HG03139 (cell line): ENCODE results near the gene RGS3.

Source experiments
- ATAC-seq: cut with Tn5 transposase; IDR thresholded peaks from one replicate; pipeline ENCODE4 v1.9.1; 2021; ENCODE audit not compliant: unreplicated experiment

Gene RGS3

DNA sequence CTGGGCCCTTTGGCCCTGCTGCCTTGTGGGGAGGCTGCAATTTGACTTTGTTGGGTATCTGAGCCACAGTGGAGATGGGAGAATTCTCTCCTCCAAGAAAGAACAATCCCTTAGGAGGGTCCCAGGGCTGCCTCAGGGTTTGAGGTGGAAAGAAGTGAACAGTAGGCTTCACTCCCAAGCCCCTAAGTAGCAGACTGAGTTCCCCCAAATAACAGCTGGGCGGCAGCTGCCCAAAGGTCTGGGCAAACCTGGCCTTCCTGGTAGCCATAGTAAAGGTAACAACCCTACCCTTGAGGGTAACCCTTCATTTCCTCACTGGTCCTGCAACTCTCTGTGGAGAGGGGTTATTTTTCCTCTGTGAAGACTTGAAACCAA is 746 bp downstream of the RGS3 start:
- ATAC-seq: no peak

DNA sequence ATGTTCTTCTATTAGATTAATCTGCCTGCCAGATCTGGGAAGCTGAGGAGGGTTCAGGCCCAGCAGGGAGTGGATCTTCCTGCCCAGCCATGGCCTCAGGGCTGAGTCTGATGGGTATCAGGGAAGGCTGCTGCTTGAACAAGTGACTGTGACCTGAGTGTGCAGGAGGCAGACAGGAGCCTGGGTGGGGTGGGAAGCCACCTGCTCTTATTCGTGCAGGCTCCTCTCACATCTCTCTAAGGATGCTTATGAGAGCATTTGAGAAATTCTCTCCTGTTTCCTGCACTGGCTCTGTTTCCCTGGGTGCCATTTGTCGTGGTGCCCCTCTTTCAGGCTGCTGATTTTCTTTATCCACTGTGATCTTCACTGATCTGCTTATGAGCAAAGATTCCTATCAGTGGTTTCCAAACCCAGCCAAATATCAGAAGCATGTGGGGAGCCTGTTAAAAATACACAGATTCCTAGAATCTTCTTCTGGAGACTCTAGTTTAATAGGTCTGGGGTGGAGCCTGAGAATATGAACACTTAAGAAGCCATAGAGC is 2.1 kb downstream of the RGS3 start:
- no peak for ATAC-seq

DNA sequence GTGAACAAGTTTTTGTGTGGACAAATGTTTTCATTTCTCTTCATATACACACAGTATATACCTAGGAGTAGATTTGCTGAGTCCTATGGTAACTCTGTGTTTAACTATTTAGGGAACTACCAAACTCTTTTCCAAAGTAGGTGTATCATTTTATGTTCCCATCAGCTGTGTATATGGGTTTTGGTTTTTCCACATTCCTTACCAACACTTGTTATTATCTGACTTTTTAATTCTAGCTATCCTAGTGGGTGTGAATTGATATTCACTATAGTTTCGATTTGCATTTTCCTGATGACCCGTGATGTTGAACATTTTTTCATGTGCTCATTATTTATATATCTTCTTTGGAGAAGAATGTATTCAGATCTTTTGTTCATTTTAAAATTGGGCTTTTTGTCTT is 3.7 kb downstream of the RGS3 start:
- no peak for ATAC-seq

DNA sequence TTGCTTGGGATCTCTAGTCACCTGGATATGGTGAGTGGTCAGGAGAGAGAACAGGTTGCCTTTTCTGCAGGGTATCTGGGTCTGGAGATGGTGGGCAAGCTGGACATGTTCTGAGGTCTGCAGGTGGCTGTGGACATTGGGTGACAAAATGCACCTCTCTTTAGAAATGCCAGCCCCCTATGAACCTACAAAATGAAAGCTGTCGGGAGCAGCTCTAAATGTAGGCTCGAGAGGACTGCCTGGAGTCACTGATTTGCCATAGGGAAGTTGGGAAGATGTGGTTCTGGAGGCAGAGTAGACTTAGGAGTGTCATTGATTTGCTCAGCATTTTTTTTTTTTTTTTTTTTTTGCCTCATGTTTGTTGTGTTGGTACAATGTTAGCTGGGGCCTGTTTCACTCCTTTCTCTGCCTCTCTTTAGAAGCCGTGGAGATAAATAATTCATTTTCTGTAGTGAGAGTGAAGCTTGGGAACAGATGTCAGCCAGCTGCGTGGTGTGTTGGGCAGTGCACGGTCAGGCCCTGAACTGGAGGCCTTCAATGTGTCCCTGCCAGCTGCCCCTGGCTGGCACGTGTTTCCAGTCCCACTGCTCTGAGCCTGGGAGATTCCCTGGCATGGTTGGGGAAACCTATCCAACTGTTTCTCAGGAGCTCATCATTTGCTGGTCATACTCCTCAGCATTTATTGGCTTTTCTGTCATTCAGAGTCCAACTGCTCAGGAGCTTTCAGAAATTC is 5.4 kb downstream of the RGS3 start:
- ATAC-seq: no peak

DNA sequence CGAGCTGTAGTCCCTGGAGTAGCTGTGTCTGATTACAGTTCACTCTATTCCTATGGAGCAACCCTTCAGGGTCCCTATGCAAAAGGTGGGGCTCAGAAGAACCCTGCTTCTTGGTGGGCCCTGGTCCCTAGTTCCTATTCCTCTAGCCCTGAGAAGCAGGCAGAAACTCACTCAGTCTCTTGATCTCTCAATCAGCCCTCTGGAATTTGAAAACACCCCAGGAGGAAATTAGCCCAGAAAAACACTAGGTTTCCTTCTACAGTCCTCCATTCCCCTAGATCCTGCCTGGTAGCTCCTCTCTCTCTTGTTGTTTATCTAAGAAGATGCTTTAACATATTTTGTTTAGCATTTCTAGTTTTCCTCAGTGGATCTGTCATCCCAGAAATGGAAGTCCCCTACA is 7.6 kb downstream of the RGS3 start:
- no peak for ATAC-seq

DNA sequence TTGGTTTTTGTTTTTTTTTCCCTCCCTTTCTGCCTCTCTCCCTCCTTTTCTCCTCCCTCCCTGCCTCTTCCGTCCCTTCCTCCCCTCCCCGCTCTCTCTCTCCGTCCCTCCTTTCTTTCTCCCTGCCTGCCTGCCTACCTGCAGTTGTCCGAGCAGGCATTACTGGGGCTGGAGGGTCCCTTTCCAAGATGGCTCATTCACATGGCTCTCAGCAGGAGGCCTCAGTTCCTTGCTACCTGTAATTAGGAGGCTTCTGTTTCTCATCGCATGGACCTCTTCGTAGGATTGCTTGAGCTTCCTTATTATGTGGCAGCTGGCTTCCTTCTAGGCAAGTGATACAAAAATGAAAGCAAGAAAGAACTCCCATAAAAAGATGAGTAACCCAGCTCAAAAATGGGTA is 8.0 kb downstream of the RGS3 start:
- ATAC-seq: no peak

DNA sequence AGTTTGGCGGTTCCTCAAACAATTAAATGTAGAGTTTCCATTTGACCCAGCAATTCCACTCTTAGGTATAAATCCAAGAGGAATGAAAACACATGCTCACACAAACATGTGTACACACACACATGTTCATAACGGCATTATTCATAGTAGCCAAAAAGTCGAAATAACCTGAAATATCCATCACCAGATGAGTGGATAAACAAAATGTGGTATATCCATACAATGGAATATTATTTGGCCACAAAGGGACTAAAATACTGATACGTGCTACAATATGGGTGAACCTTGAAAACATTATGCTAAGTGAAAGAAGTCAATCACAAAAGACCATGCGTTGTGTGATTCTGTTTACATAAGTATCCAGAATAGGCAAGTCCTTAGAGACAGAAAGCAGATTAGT is 8.7 kb downstream of the RGS3 start:
- ATAC-seq: no peak

DNA sequence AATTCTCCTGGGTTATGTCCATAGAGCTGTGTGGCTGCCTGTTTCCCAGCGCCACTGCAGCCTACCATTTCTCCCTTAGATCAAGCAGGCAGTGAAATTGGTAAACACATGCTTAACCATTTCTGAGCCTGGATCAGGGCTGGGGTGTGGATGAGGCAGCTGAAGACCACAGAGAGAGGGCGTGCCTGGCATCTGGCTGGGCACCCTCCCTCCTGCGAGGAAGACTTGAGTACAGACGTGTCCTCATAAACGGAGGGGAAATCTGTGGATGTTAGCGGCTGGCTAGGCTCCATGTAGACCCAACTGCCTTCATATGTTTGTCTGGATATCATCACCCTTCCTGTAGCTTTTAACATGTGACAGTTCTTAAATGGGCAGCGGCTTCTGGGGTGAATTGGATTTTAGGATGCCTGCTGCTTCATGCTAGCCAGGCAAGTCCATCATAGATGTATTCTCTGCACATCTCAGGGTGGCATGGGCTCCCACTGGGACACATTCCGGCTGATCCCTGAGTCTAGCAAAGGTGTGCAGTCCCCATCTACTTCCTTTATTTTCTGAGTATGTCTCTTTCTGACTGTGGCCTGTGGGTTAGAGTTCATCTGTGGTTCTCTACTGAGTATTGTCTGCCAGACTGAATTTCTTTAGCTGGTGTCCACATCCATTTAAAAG is 11.0 kb downstream of the RGS3 start:
- no peak for ATAC-seq

DNA sequence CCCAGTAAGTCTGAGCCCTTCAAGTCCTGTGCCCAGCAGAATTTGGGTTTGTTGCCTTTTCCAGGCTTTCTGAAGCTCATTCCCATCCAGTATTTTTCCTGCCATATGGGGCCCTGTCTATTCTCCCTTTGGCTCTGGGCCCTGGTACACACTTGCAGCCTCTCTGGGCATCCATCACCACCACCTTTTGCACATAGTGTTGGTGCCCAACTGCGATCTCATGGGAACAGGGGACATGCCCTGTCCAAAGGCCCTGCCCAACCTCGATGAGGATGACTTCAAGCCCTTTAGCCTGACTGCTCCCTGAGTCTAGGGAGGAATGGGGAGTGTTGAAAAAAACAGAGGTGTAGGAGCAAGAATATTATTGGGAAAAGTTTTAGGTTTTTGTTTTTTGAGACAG is 11.5 kb downstream of the RGS3 start:
- no peak for ATAC-seq

DNA sequence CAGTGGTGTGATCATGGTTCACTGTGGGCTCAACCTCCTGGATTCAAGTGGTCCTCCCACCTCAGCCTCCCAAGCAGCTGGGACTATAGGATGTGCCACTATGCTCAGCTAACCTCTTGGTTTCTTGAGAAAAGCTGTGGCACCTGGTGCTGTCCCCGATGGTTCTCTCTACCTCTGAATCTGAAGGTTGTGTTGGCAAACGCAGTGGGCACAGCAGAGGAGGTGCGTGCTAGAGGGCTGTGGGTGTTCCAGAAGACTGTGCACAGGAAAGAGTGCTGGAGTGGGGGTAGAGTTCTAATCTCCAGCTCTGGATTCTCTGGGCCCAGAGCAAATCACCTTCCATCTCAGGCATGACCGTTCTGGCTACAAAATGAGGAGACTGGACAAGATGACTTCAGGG is 12.5 kb downstream of the RGS3 start:
- ATAC-seq: no peak

DNA sequence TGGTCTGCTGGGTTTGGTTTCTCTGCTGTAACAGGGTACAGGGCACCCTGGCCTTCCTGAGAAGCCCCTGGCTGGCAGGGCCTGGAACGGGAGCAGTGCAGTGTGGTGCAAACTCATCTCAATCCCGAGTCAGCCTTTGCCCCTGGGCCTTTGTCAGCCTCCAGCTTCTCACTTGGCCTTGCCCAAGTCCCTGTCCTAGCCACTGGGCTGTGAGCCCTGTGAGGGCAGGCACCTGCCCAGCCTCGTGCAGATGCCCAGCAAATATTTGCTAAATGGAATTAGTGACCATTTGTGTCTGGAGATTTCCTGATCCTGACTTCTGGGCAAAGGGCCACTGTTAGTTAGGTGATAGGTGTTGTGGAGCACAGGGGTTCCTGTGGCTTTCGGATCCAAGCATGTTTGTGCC is 13.0 kb downstream of the RGS3 start:
- no peak for ATAC-seq

DNA sequence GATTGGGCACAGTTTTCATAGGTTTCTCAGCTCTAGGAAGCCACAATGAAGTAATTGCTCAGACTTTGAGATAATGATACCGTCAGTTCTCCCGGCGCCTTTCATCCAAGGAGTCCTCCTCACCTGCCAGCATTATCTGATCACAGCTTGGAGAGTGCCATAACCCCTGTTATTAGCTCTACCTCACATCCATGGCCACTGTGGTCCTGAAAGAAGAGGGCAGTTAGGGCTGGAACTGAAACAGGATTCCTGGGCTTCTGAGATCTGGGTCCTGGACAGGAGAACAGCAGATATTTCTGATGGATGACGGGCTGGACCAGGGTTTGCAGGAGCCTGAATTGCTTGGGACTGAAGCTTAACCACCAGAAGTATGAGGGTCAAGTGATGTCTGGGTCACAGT is 13.5 kb downstream of the RGS3 start:
- no peak for ATAC-seq

DNA sequence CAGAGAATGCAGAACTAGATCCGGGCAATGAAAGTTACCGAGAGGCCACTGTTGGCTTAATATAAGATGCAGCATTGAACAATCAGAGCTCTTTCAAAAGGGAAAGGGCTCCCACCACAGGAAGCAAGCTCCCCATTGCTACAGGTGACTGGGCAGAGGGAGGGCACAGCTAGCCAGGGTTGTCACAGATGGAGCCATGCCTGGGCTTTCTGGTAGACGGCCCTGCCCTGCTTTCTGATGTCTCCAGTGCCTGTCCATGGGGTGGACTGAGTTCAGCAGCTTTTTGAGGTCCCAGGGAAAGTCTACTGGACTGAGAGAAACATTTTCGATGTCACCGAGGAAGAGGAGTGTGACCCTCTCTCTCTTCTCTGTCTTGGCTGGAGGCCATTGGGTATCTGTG is 14.1 kb downstream of the RGS3 start:
- ATAC-seq: no peak

DNA sequence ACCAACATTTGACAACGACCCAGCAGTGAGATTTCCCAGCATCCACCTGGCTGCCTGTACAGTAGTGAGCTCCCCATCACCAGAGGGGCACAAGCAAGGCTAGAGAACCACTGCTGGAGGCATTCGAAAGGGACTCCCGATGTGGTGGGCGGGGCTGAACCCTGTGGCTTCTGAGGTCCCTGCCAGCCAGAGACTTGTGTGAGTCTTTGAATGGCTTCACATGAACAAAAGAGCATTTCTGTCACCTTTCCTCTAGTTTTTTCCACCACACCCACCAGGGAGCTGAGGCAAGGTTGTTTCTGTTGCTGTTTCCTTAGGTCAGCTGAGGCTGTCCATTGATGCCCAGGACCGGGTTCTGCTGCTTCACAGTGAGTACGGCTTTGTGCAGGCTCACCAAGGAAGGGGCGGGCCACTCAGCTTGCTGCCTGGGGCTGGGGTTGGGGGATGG is 15.7 kb downstream of the RGS3 start:
- ATAC-seq: no peak

DNA sequence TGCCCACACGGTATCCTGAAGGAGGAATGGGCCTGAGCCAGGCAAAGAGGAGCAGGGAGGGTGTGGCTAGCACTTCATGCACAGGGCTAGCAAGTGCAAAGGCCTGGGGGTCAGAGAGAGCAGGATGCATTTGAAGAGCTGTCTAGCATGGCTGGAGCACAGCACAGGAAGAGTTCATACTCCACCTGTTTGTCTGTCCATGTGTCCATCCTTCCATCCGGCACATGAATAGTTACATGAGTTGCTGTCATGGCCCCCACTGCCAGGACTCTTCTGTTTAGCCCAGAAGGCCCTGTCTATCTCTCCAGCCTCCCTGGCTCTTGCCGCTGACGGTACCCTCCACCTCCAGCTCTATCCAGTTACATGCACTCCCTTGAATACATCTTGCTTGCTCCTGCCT is 17.1 kb downstream of the RGS3 start:
- no peak for ATAC-seq

DNA sequence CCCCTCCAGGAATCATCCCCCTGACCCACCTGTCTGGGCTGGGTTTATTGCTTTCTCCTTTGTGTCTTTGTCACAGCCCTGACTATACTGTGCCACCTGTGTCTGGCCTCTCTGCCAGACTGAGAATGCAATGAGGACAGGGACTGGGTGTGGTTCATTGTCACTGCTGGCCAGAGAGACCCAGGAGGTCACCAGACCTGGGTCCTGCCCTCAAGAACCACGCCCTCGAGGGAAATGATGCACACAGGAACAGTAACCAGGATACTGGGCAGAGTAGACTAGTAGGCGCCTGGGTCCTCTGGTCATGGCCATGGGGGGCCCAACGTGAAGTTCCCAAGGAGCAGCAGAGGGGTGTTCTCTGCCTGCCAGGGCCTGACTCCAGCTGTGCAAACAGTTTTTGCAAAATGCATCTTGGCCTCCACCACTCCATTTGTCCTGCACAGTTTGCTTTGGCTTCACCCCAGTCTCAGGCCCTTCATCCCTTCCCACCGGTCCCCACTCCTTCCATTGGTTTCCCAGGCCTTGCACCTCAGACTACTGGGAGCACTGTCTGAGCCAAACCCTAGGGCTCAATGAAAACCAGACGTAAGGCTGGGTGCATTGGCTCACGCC is 17.8 kb downstream of the RGS3 start:
- ATAC-seq: no peak

DNA sequence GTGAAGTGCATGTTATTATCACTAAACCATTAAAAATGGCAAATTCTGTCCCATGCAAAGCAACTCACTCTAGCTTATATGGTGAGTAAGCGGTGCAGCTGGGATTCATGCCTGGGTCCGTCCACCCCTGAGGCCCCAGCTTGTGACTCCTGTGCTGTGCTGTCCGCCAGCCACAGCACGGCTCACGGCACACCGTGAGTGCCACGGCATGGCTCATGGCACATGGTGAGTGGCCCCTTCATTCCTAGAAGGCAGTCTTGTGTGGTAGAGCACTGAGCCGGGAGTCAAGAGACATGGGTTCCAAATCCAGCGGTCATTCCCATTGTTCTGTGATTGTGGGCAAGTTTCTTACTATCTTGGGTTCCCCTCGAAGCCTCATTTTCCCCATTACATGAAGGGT is 18.8 kb downstream of the RGS3 start:
- ATAC-seq: no peak

DNA sequence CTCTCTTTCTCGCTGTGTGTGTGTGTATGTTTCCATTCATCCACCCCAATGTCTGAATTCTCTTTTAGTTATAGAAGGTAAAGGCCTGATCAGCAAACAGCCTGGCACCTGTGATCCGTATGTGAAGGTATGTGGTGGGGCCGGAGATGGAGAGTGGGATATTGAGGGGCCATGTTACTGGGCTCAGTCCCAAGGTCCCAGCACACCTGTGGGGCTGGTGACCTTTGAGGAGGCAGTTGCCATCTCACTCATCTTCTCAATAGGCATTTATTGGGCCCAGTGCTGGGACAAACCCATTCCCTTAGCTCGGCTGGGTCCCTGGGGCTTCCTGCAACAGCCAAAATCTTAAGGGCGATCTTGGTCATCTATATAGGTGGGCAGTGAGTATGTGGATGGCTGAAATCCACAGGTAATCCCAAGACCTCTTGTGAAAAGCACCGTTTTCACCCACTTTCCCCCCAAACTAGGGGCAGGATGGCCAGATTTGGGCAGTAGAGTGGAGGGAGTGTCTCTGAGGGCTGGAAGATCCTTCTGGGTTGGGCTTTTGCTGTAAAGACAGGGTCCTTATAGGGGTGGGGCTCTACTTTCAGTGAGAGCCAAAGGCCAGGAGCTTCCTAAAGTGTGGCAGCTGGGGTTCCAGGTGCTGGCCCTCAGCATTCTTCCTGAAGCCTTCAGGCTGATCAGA is 19.6 kb downstream of the RGS3 start:
- ATAC-seq: no peak

DNA sequence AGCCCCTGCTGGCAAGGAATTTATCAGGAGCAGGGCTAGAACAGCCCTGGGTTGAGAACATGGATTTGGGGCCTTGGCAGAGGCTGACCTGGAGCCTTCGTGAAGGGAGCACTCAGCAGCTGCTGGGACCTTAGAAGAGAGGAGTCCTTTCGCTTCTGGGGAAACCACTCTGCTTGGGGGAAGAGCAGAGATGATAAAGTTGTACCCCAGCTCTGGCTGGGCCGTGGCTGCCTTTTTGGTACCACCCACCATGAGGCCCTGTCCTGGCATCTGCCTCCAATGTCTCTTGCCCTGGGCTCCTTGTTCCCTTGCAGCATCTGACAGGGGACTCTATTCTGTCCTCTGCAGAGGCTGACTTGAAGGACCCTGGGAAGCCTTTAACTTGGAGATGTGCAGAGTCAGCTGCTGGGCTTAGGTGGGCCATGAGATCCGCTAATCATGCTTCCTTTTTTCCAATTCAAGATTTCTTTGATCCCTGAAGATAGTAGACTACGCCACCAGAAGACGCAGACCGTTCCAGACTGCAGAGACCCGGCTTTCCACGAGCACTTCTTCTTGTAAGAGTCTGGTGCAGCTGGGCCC is 20.2 kb downstream of the RGS3 start:
- no peak for ATAC-seq

DNA sequence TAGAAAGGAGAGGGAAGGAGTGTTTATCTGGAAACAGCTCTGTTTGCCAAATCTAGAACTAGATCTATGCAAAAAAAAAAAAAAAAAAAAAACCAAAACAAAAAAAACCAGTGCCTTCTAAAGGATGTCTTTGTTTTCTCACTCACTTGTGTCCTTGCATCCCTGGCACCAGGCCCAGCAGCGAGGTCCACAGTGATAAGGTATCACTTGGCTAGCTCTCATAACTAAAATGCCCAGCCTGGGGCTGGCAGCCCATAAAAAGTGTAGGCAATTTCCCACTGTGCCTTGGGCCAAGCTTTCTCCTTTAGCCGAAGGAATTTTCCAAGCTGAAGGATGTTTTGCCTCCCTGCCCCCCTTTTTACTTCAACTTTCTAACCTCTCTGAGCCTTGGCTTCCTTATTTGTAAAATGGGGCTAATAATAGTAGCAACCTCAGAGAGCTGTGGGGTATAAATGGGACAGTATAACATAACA is 20.8 kb downstream of the RGS3 start:
- no peak for ATAC-seq

DNA sequence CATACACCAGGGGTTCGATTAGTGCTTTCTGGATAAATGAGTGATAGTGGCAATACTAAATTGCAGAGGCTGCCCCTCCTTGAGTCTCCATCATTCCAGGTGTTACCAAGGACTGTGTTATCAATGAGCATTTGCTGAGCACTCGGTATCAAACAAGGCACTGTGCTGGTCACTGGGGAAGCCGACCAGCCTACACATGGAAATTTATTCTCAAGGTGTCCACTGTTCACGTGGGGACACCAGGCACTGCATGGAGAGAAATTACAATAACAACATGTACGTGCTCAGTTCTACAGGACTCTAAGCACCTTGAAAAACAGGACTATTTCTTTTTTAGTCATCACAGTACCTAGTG is 22.2 kb downstream of the RGS3 start:
- ATAC-seq: no peak
